CD4-positive, alpha-beta T cell (primary cell): ENCODE results near the gene MAN1C1. TPM values are rescaled to one million over a fixed set of nuclear protein-coding genes. Genes with fewer than 3 reads are reported as not detected.

Experiments used
- ATAC-seq: fragments of 200-7000 bp; cut with Tn5 transposase; one replicate; pipeline ENCODE4 v1.10.0; 2022; ENCODE audit warnings: mild to moderate bottlenecking; ENCODE audit not compliant: poor library complexity
- CTCF ChIA-PET: fragments of 350-600 bp; sonication (Branson Sonifier 250); formaldehyde crosslinking; loops from one replicate; lab custom pipeline; 2021; ENCODE audit warnings: antibody characterized with exemption, inconsistent platforms; lab: Charles Lee
- POLR2A ChIA-PET: fragments of 350-600 bp; sonication (Branson Sonifier 250); formaldehyde crosslinking; loops from one replicate; lab custom pipeline; 2021; ENCODE audit warnings: antibody characterized with exemption, inconsistent platforms; lab: Charles Lee
- DNase-seq, 14 experiments: peaks; one replicate each; pipeline ENCODE4 v3.0.0-alpha.2; 2013 to 2020; ENCODE audit warnings: mixed read lengths in 2 of 14
- H3K27ac ChIP-seq, 2 donors: one replicate each; pipeline versions ENCODE4 v1.5.1 to v1.7.0; 2013; ENCODE audit warnings: low read length in 2 of 2, low read depth in 1 of 2, mild to moderate bottlenecking in 1 of 2
- H3K27me3 ChIP-seq, 2 experiments: 1 replicate in 1 of 2; 2 replicates in 1 of 2; pipeline versions ENCODE4 v1.6.1 to v1.7.0; 2013; ENCODE audit warnings: low read length in 2 of 2, control low read depth in 1 of 2, mild to moderate bottlenecking in 1 of 2, moderate library complexity in 1 of 2; ENCODE audit not compliant: insufficient read depth in 2 of 2, control insufficient read depth in 1 of 2
- H3K36me3 ChIP-seq: one replicate; pipeline ENCODE4 v1.6.1; 2013; ENCODE audit warnings: low read length, control low read depth; ENCODE audit not compliant: insufficient read depth
- H3K4me1 ChIP-seq: one replicate; pipeline ENCODE4 v1.6.1; 2013; ENCODE audit warnings: low read length, control low read depth; ENCODE audit not compliant: insufficient read depth
- H3K4me3 ChIP-seq: one replicate; pipeline ENCODE4 v1.5.1; 2013; ENCODE audit warnings: mild to moderate bottlenecking, low read length, moderate library complexity
- H3K9me3 ChIP-seq, 2 experiments: 1 replicate in 1 of 2; 2 replicates in 1 of 2; pipeline versions ENCODE4 v1.6.1 to v1.7.0; 2013; ENCODE audit warnings: low read length in 2 of 2, mild to moderate bottlenecking in 2 of 2, control low read depth in 1 of 2, moderate library complexity in 1 of 2; ENCODE audit not compliant: control insufficient read depth in 1 of 2, insufficient read depth in 1 of 2
- H3K27ac Mint-ChIP-seq: one replicate; pipeline ENCODE4 v1.8.0; 2020; ENCODE audit warnings: mixed read lengths
- H3K27me3 Mint-ChIP-seq: one replicate; pipeline ENCODE4 v1.8.0; 2021; ENCODE audit warnings: mixed read lengths
- H3K36me3 Mint-ChIP-seq: one replicate; pipeline ENCODE4 v1.8.0; 2021; ENCODE audit warnings: low read depth, mixed read lengths
- H3K4me1 Mint-ChIP-seq: one replicate; pipeline ENCODE4 v1.8.0; 2021; ENCODE audit warnings: low read depth, mixed read lengths
- H3K4me3 Mint-ChIP-seq: one replicate; pipeline ENCODE4 v1.8.0; 2020; ENCODE audit warnings: mild to moderate bottlenecking, mixed read lengths
- H3K9me3 Mint-ChIP-seq: one replicate; pipeline ENCODE4 v1.8.0; 2020; ENCODE audit warnings: mixed read lengths
- CTCF ChIP-seq: fragments of 200-600 bp; IDR thresholded peaks from one replicate; pipeline ENCODE4 v1.8.0; 2022; ENCODE audit warnings: antibody characterized with exemption, mild to moderate bottlenecking
- intact Hi-C, 2 experiments: fragments of 100-400 bp; cut with DNase I in 1 of 2; cut with micrococcal nuclease in 1 of 2; formaldehyde crosslinking; loops; one replicate each; pipeline versions ENCODE4 v1.15.1 to v1.9.0; 2023 to 2025; cut with DNase I, micrococcal nuclease
- total RNA-seq, 174 experiments: library from RNA in 2 of 174; stranded (reverse) in 2 of 174; gene quantifications; one replicate each; pipeline ENCODE4 v1.2.3 and lab custom pipeline; 2021 to 2026

Gene MAN1C1
- total RNA-seq, 2 experiments from 2014 or later: 44.4 to 46.9 TPM

GRCh38 chr1:25806418-25806817 is 189.8 kb downstream of the MAN1C1 start:
- peaks cover 31% of the 10 kb centered on the region for H3K36me3 ChIP-seq
- H3K27ac Mint-ChIP-seq: no peak overlapping the region
- CTCF ChIA-PET: no interaction called here
- no peak overlapping the region for H3K27ac ChIP-seq
- H3K4me3 ChIP-seq: no peak overlapping the region
- no peak for TF ChIP-seq CTCF
- intact Hi-C loops: no loop called here
- peaks cover 29% of the 10 kb centered on the region for H3K4me1 ChIP-seq
- peaks cover 37% of the 10 kb centered on the region for H3K4me1 Mint-ChIP-seq
- no peaks in the 10 kb centered on the region for H3K27me3 ChIP-seq
- H3K36me3 Mint-ChIP-seq: peaks cover 52% of the 10 kb centered on the region
- H3K9me3 ChIP-seq: no peaks in the 10 kb centered on the region
- POLR2A ChIA-PET: no interaction called here
- DNase-seq (no peak), ATAC-seq (no peak)
- no peaks in the 10 kb centered on the region for H3K27me3 Mint-ChIP-seq
- no peaks in the 10 kb centered on the region for H3K9me3 Mint-ChIP-seq
- H3K4me3 Mint-ChIP-seq: no peak overlapping the region

- Histone ChIP-seq H3K36me3 (peaks cover 36% of the 10 kb centered on the region), H3K27me3 (no peaks in the 10 kb centered on the region), H3K4me1 (peaks cover 16% of the 10 kb centered on the region), H3K27ac (no peak overlapping the region), H3K4me3 (no peak overlapping the region), H3K9me3 (no peaks in the 10 kb centered on the region)
- Mint-ChIP-seq H3K9me3 (no peaks in the 10 kb centered on the region), H3K27ac (no peak overlapping the region), H3K36me3 (peaks cover 57% of the 10 kb centered on the region), H3K4me3 (no peak overlapping the region), H3K27me3 (no peaks in the 10 kb centered on the region), H3K4me1 (peaks cover 24% of the 10 kb centered on the region)
- POLR2A ChIA-PET: interaction anchor here (0.8 to 1.4 kb wide), 3 partner anchors 12 to 237 kb away, joined by 3 to 4 read pairs (median 3); partner anchors contain the start of gene MTFR1L
- ATAC-seq: no peak
- intact Hi-C loops: no loop called here
- CTCF ChIA-PET: no interaction called here
- no peak for DNase-seq
- TF ChIP-seq CTCF: no peak
Measured at GRCh38 chr1:25807480-25808390, 191.1 kb downstream of the MAN1C1 start.

- Mint-ChIP-seq H3K27ac (no peak overlapping the region), H3K27me3 (no peaks in the 10 kb centered on the region), H3K36me3 (peaks cover 60% of the 10 kb centered on the region), H3K4me3 (no peak overlapping the region), H3K4me1 (peaks cover 18% of the 10 kb centered on the region), H3K9me3 (no peaks in the 10 kb centered on the region)
- Histone ChIP-seq H3K27me3 (no peaks in the 10 kb centered on the region), H3K9me3 (no peaks in the 10 kb centered on the region), H3K4me3 (no peak overlapping the region), H3K4me1 (peaks cover 13% of the 10 kb centered on the region), H3K36me3 (peaks cover 36% of the 10 kb centered on the region), H3K27ac (no peak overlapping the region)
- DNase-seq: no peak
- POLR2A ChIA-PET: interaction anchor here (0.6 to 3.6 kb wide), 4 partner anchors 11 to 243 kb away, joined by 3 to 14 read pairs (median 4); partner anchors contain the start of gene MTFR1L
- ATAC-seq: no peak
- intact Hi-C loops: no loop called here
- no peak for TF ChIP-seq CTCF
- CTCF ChIA-PET: interaction anchor here (2.3 kb wide), 1 partner anchor 200 kb away, joined by 11 read pairs; no protein-coding TSS in a partner anchor
Measured at GRCh38 chr1:25808481-25809244, 192.1 kb downstream of the MAN1C1 start.
